Endodermal cell (in vitro differentiated cells): ENCODE data around the gene VSX2. TPM values are rescaled to one million over a fixed set of nuclear protein-coding genes. Genes with fewer than 3 reads are reported as not detected.
A peak's percentile ranks its signal among the peaks of the same experiment; 100 is the strongest.

Source experiments
- DNase-seq: peaks from one replicate; pipeline ENCODE4 v3.0.0-alpha.2; 2017
- H3K27ac ChIP-seq: 2 replicates; pipeline ENCODE4 v1.5.1; 2013; ENCODE audit warnings: mild to moderate bottlenecking, low read depth, low read length, moderate library complexity
- H3K27me3 ChIP-seq: 2 replicates; pipeline ENCODE4 v1.6.1; 2013; ENCODE audit warnings: mild to moderate bottlenecking, low read length, moderate library complexity; ENCODE audit not compliant: insufficient read depth, control insufficient read depth, poor library complexity, severe bottlenecking
- H3K36me3 ChIP-seq: 2 replicates; pipeline ENCODE4 v1.7.0; 2013; ENCODE audit warnings: mild to moderate bottlenecking, low read length, moderate library complexity; ENCODE audit not compliant: control insufficient read depth, insufficient read depth
- H3K4me1 ChIP-seq: one replicate; pipeline ENCODE4 v1.7.0; 2013; ENCODE audit warnings: low read length; ENCODE audit not compliant: control insufficient read depth, insufficient read depth
- H3K4me3 ChIP-seq: 2 replicates; pipeline ENCODE4 v1.5.1; 2013; ENCODE audit warnings: mild to moderate bottlenecking, low read length, moderate library complexity
- H3K9ac ChIP-seq: 2 replicates; pipeline ENCODE4 v1.6.1; 2013; ENCODE audit warnings: mild to moderate bottlenecking, low read length, moderate library complexity; ENCODE audit not compliant: poor library complexity, severe bottlenecking; ENCODE audit errors: extremely low read depth
- H3K9me3 ChIP-seq: 2 replicates; pipeline ENCODE4 v1.6.1; 2013; ENCODE audit warnings: mild to moderate bottlenecking, low read length, moderate library complexity; ENCODE audit not compliant: control insufficient read depth
- H3K27ac Mint-ChIP-seq: 2 replicates; pipeline ENCODE4 v1.8.0; 2020; ENCODE audit warnings: mixed read lengths
- H3K27me3 Mint-ChIP-seq: 2 replicates; pipeline ENCODE4 v1.8.0; 2021; ENCODE audit warnings: mild to moderate bottlenecking, mixed read lengths; ENCODE audit not compliant: insufficient read depth
- H3K36me3 Mint-ChIP-seq: 2 replicates; pipeline ENCODE4 v1.8.0; 2020; ENCODE audit warnings: low read depth, mixed read lengths
- H3K4me1 Mint-ChIP-seq: 2 replicates; pipeline ENCODE4 v1.8.0; 2020; ENCODE audit warnings: mixed read lengths
- H3K4me3 Mint-ChIP-seq: 2 replicates; pipeline ENCODE4 v1.8.0; 2020; ENCODE audit warnings: mild to moderate bottlenecking, moderate library complexity, mixed read lengths
- H3K9me3 Mint-ChIP-seq: 2 replicates; pipeline ENCODE4 v1.8.0; 2020; ENCODE audit warnings: mild to moderate bottlenecking, mixed read lengths
- WGBS, 2 experiments: methylation state at CpG; one replicate each; pipeline versions ENCODE4 v1.1.5 to v1.1.7; 2013; ENCODE audit warnings: missing lambda C conversion rate in 2 of 2, mixed read lengths in 1 of 2; ENCODE audit not compliant: insufficient coverage in 1 of 2, insufficient read length in 1 of 2; 5-methylcytosine and 5-hydroxymethylcytosine counted together
- total RNA-seq, 2 donors: library from RNA; stranded (reverse); fragmentation: NEBNext Ultra II Directional in 1 of 2; extraction: Animal tissue kit (Norgen Biotek cat#: 25700) in 1 of 2; gene quantifications; 2 replicates in 1 of 2; 3 replicates in 1 of 2; pipeline ENCODE4 v1.2.1, GENCODE V29; 2021
- TF ChIP-seq, protein P1 (sequence below): fragments of 200-600 bp; sonication (generic); conservative IDR thresholded peaks from 2 replicates; pipeline ENCODE4 v1.5.0; 2021; ENCODE audit warnings: antibody characterized with exemption, mild to moderate bottlenecking

VSX2 gene
- total RNA-seq, 2 donors from 2014 or later: not detected

GRCh38 chr14:74242780-74243042, 3.5 kb downstream of the VSX2 start:
- Histone ChIP-seq H3K9me3 (no peaks in the 10 kb centered on the region), H3K9ac (no peak overlapping the region), H3K36me3 (no peaks in the 10 kb centered on the region), H3K4me1 (peaks cover 4% of the 10 kb centered on the region), H3K4me3 (no peak overlapping the region), H3K27ac (no peak overlapping the region), H3K27me3 (peaks cover 91% of the 10 kb centered on the region)
- WGBS, 2 experiments: 42 to 62% methylated on average over 4 of the region's 4 CpGs
- Mint-ChIP-seq H3K27me3 (peaks cover 86% of the 10 kb centered on the region), H3K4me3 (no peak overlapping the region), H3K27ac (no peak overlapping the region), H3K36me3 (no peaks in the 10 kb centered on the region), H3K9me3 (no peaks in the 10 kb centered on the region), H3K4me1 (peaks cover 27% of the 10 kb centered on the region)
- peak; percentile 50 for DNase-seq
- TF ChIP-seq, protein P1, sequence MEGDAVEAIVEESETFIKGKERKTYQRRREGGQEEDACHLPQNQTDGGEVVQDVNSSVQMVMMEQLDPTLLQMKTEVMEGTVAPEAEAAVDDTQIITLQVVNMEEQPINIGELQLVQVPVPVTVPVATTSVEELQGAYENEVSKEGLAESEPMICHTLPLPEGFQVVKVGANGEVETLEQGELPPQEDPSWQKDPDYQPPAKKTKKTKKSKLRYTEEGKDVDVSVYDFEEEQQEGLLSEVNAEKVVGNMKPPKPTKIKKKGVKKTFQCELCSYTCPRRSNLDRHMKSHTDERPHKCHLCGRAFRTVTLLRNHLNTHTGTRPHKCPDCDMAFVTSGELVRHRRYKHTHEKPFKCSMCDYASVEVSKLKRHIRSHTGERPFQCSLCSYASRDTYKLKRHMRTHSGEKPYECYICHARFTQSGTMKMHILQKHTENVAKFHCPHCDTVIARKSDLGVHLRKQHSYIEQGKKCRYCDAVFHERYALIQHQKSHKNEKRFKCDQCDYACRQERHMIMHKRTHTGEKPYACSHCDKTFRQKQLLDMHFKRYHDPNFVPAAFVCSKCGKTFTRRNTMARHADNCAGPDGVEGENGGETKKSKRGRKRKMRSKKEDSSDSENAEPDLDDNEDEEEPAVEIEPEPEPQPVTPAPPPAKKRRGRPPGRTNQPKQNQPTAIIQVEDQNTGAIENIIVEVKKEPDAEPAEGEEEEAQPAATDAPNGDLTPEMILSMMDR: no peak

DNA sequence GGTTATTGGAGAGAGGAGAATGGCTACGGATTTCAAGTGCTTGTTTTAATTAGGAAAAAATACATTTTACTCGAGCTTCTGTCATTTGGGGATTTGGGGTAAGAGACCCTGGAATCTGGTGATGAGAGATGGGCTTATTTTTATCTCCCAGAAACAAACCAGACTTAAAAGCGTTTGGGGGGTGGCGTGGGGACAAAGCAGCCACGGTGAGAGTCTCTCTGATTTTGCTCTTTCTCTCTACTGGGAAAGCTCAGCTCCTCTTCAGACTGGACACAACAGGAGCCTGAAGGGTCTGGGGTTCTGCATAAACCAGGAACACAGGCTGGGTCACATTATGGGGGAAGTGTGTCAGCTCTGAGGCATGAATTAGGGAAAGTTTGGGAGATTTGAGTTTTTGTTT, 3.8 kb downstream of the VSX2 start:
- Mint-ChIP-seq H3K4me1 (peaks cover 27% of the 10 kb centered on the region), H3K27ac (no peak overlapping the region), H3K9me3 (no peaks in the 10 kb centered on the region), H3K27me3 (peaks cover 84% of the 10 kb centered on the region), H3K4me3 (no peak overlapping the region), H3K36me3 (no peaks in the 10 kb centered on the region)
- Histone ChIP-seq H3K4me3 (no peak overlapping the region), H3K9me3 (no peaks in the 10 kb centered on the region), H3K27me3 (peaks cover 88% of the 10 kb centered on the region), H3K9ac (no peak overlapping the region), H3K36me3 (no peaks in the 10 kb centered on the region), H3K27ac (no peak overlapping the region), H3K4me1 (peaks cover 4% of the 10 kb centered on the region)
- TF ChIP-seq, protein P1: no peak
- WGBS, 2 experiments: 47 to 49% methylated on average over 2 to 5 of the region's 5 CpGs
- no peak for DNase-seq

DNA sequence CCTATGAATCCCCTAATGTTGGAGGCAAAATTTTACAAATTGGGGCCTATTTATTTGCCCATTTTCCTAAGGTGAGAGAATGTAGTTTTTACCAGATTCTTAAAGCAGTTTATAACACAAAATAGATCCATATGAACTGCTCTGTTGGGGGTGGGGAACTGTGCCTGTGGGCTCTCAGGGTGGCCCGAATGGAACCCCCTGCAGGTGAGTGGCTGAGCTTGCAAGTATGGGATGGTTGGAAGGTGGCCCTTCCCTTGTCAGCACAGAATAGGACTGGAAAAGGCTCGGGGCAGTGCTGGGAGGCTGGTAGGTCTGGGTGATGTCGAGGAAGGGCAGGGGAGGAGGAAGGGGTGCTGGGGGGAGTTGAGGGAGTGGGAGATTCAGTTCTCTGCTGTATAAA, 4.9 kb downstream of the VSX2 start:
- no peaks in the 10 kb centered on the region for H3K9me3 Mint-ChIP-seq
- TF ChIP-seq, protein P1: peak; percentile 72
- Histone ChIP-seq H3K4me1 (peaks cover 4% of the 10 kb centered on the region), H3K4me3 (no peak overlapping the region), H3K9ac (no peak overlapping the region), H3K27me3 (peaks cover 77% of the 10 kb centered on the region), H3K36me3 (no peaks in the 10 kb centered on the region), H3K9me3 (no peaks in the 10 kb centered on the region), H3K27ac (no peak overlapping the region)
- no peak overlapping the region for H3K4me3 Mint-ChIP-seq
- H3K27ac Mint-ChIP-seq: no peak overlapping the region
- no peaks in the 10 kb centered on the region for H3K36me3 Mint-ChIP-seq
- DNase-seq: peak; percentile 81
- WGBS, 2 experiments: 0 to 34% methylated on average over 1 to 3 of the region's 3 CpGs
- peaks cover 74% of the 10 kb centered on the region for H3K27me3 Mint-ChIP-seq
- H3K4me1 Mint-ChIP-seq: peaks cover 27% of the 10 kb centered on the region
